HG03060 (cell line): ENCODE data around the gene CFDP1.
"Not testable (repeated sequence)": the region's sequence is repeated elsewhere in the genome, so short reads cannot be mapped to it uniquely, and the experiment has no call there.

ENCODE experiments used
- ATAC-seq: cut with Tn5 transposase; IDR thresholded peaks from one replicate; pipeline ENCODE4 v1.9.1; 2021; ENCODE audit warnings: low read depth, moderate number of reproducible peaks; ENCODE audit not compliant: unreplicated experiment

The CFDP1 gene

DNA sequence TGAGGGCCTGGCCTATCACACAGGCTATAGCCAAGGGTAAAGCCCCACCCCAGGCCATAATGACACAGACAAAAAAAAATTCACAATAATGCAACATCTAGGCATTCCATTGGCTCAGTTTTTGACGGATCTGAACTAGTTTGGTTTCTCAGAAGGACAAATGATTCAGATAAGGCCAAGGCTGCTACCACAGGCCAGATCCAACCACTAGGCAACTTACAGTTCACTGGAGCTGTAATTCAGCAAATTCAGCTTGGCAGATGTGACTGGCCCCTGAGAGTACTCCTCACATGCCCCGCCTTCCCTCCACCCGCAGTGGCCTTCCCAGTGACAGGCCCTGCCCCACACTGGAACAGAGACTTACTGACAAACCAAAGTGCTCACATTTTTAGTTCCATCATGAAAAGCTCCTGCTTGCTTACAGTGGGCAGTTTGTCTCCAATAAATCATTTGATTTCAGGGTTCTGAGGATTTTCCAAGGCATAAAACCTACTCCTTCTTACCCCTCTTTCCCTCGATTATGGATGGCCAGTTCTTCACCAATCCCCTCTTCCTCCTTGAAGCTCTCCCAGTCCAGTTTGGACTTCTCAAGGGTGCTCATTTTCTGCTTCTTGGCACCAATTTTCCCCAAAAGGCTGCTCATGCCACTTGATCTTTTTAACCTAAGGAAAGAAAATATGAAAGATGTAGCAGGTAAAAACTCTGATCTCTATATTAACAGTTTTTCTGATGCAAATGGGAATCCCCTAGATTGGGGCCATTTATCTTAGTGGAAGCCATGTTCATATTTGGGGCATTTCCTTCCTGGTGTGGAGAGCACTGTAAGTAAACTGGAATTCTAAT lies 128.6 kb downstream of the CFDP1 start:
- no peak for ATAC-seq

DNA sequence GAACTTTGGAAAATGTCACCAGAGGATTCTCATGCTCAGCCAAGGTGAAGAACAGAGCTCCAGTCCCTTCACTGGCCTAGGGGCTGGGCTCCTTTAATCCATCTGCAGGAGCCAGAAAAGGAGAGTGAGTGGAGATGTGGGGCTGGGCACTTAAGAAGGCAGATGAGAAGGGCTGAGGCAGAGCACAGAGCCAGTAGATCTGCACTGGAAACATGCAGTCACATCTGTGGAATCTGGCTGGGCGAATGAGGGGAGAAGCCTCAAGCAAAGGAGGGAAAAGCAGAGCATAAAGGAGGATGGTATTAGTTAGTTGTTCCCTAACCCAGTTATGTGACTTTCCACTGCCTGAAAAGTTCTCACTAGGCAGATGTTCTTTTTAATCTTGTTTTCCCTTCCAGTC lies 131.5 kb downstream of the CFDP1 start:
- ATAC-seq, result no peak

DNA sequence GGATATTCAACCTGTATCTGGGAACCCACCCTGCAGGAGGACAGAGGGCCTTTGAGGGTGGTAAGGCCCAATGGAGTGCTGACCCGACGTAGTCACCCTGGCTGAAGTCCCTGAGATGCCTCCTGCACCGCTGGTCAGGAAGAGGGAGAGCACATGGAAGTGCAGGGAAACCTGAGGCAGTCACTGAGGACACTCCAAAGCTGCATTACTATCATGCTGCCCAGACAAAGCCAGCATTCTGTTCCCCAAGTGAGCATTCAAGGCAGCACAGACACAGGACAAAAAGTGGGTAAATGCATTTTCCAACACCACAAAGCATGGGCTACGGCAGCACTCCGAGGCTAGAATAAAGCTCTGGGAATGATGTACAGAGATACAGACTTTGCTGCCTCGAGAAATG lies 135.0 kb downstream of the CFDP1 start:
- ATAC-seq, result no peak

DNA sequence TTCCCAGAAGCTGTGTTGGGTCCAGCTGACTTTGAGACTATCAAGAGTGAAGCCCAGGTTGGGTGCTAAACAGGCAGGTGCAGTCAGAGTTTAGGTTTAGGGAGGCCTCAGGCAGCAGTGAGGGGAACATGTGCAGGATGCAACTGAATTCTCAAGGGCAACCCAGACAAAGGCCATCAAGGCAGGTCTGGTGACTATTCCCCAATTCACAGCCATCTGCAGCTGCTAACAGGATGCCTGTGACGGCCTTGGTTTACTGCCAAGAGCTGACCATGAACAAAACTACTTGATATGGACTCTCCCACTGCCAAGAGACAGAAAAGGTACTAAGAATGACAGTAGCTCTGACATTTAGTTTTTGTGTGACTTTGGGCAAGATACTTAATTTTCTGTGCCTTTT lies 136.7 kb downstream of the CFDP1 start:
- ATAC-seq, result no peak

DNA sequence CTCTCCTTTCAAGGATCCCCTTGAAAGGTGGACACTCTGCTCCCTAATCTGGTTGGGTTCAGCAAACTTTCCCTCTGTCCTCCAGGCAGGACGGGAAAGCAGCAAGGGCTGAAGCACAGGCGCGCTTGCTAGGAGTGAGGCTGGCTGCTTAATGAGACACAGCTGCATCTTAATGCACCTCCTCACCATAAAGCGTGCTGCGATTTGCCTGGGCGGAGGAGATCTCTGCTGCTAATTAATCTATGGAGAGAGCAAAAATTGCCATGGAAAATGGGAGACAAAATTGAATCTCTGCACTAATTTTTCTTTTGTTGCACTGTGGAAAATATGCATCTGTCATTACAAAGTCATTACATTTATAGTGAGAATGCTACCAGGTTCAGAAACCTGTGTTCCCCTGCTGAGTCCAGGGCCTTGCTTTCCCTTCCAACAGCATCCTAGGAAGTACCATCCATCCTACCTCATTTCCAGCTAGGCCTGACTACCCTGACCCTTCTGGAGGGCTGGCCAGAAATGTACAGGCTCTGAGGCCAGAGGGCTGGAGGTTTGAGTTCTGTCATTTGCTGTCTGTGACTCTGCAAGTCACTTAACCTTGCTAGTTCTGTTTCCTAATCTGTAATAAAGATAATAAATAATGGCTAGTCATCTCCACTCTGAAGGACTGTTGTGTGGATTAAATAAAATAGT lies 138.4 kb downstream of the CFDP1 start:
- ATAC-seq, result no peak

DNA sequence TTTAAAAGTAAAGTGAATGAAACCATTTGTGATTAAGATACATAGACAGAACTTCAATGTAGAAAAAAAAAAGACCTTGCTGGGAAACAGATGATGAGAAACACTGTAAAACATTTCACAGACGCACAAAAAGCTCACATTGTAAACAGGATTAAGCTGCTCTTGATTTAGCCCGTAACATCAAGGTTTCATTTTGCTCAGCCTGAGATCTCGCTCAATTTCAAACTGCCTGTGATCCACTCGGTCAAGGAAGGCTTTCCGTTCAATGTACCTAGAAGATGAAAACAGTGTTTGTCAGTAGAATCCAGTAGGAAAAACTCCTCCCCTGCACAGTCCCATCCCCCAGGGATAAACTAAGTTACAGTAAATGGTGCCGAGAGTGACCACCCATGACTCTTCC lies 139.5 kb downstream of the CFDP1 start:
- ATAC-seq, result no peak

DNA sequence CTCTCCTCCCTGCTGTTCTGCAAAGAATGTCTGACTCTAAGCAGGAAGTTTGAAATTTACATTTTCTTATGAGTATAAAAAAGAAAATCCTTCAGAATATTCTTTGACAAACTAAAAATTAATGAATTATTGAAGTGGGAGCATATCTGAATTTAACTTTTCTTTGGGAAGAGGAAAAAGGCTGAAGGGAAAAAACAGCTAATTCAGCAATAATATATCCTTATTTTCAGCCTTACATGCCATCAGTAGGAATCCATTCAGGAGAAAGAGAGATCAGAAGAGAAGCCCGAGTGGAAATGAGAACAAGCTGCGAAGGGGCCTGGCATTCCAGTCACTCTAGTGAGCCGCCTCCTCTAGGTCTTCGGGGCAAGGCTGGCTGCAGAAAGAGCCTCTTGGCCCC lies 140.1 kb downstream of the CFDP1 start:
- ATAC-seq, result no peak

DNA sequence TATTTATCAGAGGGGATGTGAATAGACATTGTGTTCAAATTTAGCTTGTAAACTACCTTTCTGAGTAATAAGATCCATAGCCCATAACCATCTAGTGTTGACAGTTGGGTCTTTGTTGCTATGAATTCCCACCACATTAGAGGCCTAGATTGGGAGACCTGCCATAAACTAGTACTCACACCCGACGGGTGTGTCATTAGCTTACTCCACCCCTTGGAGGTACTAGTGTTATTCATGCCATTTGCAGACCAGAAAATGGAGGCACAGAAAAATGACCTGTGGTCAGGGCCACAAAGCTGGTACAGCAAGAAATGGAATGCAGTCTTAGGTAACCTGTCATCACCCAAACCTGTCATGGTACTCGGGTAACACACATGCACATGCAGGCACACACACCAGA lies 140.6 kb downstream of the CFDP1 start:
- ATAC-seq, result no peak

DNA sequence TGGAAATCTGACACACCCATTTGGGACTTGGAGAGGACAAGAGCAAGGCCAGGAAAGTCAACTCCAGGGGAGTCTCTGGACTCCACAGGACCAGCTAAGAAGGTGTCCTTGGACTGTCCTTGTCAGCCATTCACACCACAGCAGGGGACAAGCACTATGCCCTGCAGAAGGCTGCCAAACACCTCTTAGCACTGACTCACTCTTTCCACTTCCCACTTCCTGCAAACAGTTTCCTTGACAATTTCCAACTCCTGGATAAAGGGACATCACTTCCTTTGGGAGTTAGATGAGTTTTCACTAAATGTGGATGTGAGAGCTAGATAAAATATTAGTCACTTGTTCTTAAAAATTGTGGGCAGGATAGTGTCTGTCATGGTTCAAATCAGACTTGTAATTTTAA lies 144.1 kb downstream of the CFDP1 start:
- ATAC-seq, result no peak

DNA sequence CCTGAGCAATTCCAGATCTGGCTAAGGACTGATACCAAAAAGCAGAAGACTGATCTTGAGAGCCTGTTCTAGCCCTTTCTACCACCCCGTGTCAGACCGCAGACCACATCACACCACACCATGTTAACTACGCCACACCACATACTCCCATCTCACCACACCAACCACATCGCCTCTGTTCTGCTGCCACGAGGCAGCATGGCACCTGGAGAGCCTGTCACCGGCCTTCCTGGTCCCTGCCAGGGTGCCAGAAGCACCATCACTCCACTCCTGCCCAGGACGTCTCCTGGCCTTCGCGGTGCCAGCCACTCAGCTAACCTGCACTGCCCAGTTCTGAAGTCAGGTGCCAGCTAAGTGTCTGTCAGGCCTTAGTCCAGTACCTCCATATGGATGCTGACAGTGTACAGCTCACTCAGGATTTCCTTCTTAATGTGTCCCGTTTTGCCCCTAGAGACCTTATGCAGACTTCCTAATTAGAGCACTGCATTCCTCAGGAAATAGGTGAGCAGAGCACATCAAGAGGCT lies 144.6 kb downstream of the CFDP1 start:
- no peak for ATAC-seq

DNA sequence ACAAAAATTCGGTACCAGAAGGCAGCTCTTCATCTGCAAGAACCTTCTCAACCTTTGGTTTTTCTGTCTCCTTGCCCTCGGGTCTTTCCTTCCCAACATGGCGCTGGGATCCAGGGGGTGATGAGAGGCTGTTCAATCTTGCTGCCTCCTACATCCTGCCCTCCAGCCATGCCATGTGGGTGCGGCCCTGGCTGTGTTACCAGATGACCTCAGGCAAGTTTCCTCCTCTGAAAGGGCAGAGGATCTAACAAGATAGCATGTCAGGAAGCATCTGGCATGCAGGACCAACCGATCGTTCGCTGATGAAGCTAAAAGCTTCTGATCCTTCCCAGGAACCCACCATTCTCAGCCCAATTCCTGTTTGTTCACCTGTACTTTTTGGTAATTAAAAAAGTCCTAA lies 145.1 kb downstream of the CFDP1 start:
- no peak for ATAC-seq

DNA sequence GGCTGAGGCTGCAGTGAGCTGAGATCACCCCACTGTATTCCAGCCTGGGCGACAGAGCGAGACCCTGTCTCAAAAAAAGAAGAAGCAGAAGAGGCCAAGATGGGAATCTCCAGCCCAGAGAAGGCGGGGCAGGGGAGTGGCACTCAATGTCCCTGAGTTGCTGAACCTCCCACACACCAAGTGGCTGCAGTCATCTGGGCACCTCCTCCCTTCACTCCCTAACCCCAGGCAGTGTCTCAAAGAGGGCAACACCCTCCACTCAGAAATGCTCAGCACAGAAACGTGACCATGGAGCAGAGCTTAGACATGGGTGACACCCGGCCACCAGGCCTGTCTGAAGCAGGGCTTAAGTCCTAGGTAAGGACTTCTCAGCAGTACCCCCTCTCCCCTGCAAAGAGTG lies 145.6 kb downstream of the CFDP1 start:
- no peak for ATAC-seq

DNA sequence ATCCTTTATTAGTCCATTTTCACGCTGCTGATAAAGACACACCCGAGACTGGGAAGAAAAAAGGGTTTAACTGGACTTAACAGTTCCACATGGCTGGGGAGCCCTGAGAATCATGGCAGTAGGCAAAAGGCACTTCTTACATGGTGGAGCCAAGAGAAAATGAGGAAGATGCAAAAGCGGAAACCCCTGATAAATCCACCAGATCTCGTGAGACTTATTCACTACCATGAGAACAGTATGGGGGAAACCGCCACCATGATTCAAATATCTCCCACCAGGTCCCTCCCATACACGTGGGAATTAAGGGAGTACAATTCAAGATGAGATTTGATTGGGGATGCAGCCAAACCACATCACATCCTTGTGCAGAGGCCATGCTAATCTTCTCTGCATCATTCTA lies 146.9 kb downstream of the CFDP1 start:
- no peak for ATAC-seq

DNA sequence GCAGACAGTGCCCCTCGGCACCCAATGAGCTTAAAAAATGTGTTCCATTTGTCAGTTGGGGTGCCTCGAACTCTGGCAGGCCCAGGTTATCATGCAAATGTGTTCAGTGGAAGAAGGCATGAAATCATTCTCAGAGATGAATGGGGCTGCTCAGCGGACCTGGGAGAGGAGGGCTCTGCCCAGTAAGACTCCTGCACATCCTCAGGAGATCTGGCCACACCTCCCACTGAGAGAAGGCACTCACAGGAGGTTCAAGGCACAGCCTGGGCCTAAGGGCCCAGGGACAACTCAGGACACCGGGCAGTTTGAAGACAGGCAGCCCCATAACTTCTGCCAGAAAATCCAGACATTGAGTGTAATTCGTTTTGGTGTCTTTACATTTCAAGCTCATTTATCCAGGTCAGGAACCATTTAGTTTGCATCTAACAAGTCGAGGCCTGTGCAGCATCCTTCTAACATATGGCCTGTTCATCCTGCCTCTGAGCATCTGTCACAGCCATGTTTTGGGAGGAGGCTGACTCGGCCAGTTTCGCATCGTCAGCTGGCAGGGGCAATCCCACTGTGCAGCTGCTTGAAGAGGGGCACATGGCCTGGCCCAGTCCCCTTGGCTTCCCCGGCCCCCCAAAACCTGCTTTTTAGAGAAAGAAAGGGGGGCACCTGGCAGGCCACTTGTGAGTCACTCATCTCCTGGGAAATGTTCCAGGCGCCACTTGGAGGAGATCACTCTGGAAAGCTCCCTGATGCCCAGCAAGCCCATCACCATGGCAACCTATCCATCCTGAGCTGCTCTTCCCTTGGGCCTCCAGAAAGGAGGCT lies 150.6 kb downstream of the CFDP1 start:
- ATAC-seq, result no peak

DNA sequence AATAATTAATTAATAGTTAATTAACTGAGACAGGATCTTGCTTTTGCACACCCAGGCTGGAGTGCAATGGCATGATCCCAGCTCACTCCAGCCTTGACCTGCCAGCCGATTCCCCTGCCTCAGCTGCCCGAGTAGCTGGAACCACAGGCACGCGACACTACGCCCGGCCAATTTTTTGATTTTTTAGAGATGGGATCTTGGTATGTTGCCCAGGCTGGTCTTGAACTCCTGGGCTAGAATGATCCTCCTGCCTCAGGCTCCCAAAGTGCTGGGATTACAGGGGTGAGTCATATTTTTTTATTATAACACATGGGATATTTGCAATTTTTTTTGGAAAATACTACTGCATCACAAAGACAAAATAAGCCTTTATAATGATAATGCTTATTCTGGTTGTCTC lies 151.5 kb downstream of the CFDP1 start:
- no peak for ATAC-seq

DNA sequence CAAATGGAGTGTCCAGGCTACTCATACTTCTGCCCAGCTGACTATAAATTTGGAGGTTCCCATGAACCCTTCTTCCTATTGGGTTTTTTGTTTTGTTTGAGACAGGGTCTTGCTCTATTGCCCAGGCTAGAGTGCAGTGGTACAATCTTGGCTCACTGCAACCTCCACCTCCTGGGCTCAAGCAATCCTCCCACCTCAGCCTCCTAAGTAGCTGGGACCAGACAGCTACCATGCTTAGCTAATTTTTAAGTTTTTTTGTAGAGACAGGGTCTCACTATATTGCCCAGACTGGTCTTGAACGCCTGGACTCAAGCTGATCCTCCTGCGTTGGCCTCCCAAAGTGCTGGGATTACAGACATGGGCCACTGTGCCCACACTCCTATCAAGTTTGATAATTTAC lies 152.3 kb downstream of the CFDP1 start:
- not testable (repeated sequence) for ATAC-seq

DNA sequence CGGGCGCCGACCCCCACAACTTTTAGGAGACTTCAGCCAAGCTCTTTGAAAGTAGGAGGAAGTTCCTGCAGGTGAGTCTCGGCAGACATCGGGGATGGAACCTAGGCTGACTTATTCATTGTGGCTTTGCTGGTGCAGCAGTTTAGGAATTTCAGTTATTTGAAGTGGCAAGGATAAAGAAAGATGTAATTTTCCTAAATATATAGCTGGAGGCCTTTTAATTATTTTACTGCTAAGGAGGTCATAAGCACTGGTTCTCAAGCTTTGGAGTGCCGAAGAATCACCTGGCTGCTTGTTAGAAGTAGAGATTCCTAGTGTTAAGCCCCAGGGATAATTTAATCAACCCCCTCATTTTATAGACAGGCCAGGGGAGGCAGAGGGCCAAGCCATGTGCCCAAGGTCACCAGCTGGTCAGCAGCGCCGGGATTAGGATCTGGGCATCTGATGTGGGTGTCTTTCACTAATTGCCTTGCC lies 152.9 kb downstream of the CFDP1 start:
- no peak for ATAC-seq

DNA sequence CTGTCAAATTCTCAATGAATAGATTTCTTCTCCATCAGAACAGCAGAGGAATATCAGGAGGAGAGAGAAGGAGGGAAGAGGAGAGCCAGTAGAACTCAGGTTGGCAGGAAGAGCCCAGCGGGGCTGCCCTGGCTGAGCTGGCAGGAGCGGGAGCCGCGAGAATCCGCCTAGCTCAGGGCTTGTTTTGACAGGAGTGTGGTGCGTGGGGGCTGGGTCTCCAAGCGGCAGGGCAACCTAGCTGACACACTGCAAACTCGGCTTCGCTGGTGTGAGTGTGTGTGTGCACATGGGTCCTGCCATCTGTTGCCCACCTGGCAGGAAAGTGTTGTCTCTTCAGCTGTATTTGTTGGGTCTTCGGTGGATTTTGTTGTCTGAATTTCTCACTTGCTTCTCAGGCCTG lies 154.0 kb downstream of the CFDP1 start:
- no peak for ATAC-seq

DNA sequence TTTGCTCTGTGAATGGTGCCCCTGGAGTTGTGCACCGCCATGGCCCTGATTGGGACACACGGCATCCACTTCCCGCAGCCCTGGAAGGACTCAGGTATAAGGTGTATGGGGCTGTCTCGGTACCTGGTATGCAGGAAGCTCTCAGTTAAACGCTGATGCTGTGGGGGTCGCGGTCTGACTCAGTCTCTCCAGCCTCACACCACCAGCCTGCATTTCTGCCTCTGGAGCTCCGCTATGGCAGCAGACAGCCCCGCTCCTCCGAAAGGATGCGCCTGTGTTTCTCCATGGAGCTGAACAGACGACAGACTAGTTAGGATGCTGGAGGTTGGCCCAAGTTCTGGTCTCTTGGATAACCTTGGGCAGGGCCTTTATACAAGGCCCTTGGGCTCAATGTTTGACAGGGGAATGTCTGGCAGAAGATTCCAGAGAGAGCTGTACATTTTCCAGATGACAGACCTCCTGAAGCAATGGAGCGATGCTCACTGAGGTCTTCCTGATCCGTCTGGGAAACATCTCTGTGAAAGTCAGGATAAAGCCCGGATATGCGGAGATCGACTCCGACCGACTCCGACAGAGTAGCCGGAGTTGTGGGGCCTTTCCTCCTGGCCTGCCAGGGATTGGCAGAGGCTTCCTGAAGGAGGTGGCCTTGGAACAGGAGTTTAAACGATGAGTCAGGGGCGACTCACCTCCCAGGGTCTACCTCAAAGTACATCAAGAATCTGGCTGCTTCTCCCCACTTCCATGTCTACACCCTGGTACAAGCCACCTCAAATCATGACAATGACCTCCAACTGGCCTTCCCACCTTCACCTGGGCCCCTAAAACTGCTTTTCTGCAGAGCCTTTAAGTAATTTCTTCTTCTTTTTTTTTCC lies 160.0 kb downstream of the CFDP1 start:
- no peak for ATAC-seq

DNA sequence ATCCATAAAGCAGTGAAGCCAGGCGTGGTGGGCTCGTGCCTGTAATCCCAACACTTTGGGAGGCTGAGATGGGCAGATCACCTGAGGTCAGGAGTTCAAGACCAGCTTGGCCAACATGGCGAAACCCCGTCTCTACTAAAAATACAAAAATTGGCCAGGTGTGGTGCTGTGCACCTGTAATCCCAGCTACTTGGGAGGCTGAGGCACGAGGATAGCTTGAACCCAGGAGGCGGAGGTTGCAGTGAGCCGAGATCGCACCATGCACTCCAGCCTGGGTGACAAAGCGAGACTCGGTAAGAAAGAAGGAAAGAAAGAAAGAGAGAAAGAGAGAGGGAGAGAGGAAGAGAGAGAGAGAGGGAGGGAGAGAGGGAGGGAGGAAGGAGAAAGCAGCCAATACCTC lies 160.7 kb downstream of the CFDP1 start:
- not testable (repeated sequence) for ATAC-seq
